Measurements from ENCODE around the gene FAM13C.
"Not testable (repeated sequence)": the region's sequence is repeated elsewhere in the genome, so short reads cannot be mapped to it uniquely, and the experiment has no call there.

The FAM13C gene

GRCh38 chr10:59276133-59276532, 86.2 kb downstream of the FAM13C start:
- DNase-seq (ENCODE audit: low spot score), result no peak

- DNase-seq (ENCODE audit: low spot score), result no peak
Measured at GRCh38 chr10:59273445-59273844, 88.9 kb downstream of the FAM13C start.

- DNase-seq (ENCODE audit: low spot score), result no peak
Measured at GRCh38 chr10:59272061-59272460, 90.3 kb downstream of the FAM13C start.

GRCh38 chr10:59271160-59271559, 91.2 kb downstream of the FAM13C start:
- no peak for DNase-seq (ENCODE audit: low spot score)

GRCh38 chr10:59270492-59270891, 91.9 kb downstream of the FAM13C start:
- DNase-seq (ENCODE audit: low spot score), result no peak

- DNase-seq (ENCODE audit: low spot score), result no peak
Measured at GRCh38 chr10:59269651-59270050, 92.7 kb downstream of the FAM13C start.

- no peak for DNase-seq (ENCODE audit: low spot score)
Measured at GRCh38 chr10:59268460-59268859, 93.9 kb downstream of the FAM13C start.

GRCh38 chr10:59266321-59266720, 96.0 kb downstream of the FAM13C start:
- no peak for DNase-seq (ENCODE audit: low spot score)

- DNase-seq (ENCODE audit: low spot score), result no peak
Measured at GRCh38 chr10:59265141-59265540, 97.2 kb downstream of the FAM13C start.

GRCh38 chr10:59258890-59259289, 103.5 kb downstream of the FAM13C start:
- DNase-seq (ENCODE audit: low spot score), result no peak

GRCh38 chr10:59257224-59257623, 105.1 kb downstream of the FAM13C start:
- no peak for DNase-seq (ENCODE audit: low spot score)

- DNase-seq (ENCODE audit: low spot score), result no peak
Measured at GRCh38 chr10:59255463-59255862, 106.9 kb downstream of the FAM13C start.

GRCh38 chr10:59252491-59252890, 109.9 kb downstream of the FAM13C start:
- DNase-seq (ENCODE audit: low spot score), result no peak

GRCh38 chr10:59245686-59246085, 116.7 kb downstream of the FAM13C start:
- no peak for DNase-seq (ENCODE audit: low spot score)

GRCh38 chr10:59244871-59245270, 117.5 kb downstream of the FAM13C start:
- DNase-seq (ENCODE audit: low spot score), result no peak

GRCh38 chr10:59243611-59244195, 118.6 kb downstream of the FAM13C start:
- no peak for DNase-seq (ENCODE audit: low spot score)

- no peak for DNase-seq (ENCODE audit: low spot score)
Measured at GRCh38 chr10:59242991-59243390, 119.4 kb downstream of the FAM13C start.

GRCh38 chr10:59242057-59242456, 120.3 kb downstream of the FAM13C start:
- DNase-seq (ENCODE audit: low spot score), result no peak

GRCh38 chr10:59240582-59241183, 121.7 kb downstream of the FAM13C start:
- DNase-seq (ENCODE audit: low spot score), result peak; percentile 44

GRCh38 chr10:59239108-59239507, 123.2 kb downstream of the FAM13C start:
- not testable (repeated sequence) for DNase-seq (ENCODE audit: low spot score)

GRCh38 chr10:59237775-59238174, 124.6 kb downstream of the FAM13C start:
- DNase-seq (ENCODE audit: low spot score), result no peak

- DNase-seq (ENCODE audit: low spot score), result no peak
Measured at GRCh38 chr10:59236064-59236697, 126.2 kb downstream of the FAM13C start.

GRCh38 chr10:59234816-59235429, 127.4 kb downstream of the FAM13C start:
- DNase-seq (ENCODE audit: low spot score), result no peak
